Activated CD8-positive, alpha-beta T cell treated with anti-CD3 and anti-CD28 coated beads, Interleukin-2, amount 10 ng/mL, durations not matched to agents 7 days and 5 days (primary cell): ENCODE measurements around the gene RPL36. TPM values are rescaled to one million over a fixed set of nuclear protein-coding genes. Genes with fewer than 3 reads are reported as not detected.

Source experiments
- ATAC-seq: fragments of 150-1000 bp; cut with Tn5 transposase; one replicate; pipeline ENCODE4 v1.10.0; 2021; ENCODE audit warnings: moderate library complexity
- CTCF ChIA-PET: fragments of 350-600 bp; sonication (Branson Sonifier 250); formaldehyde crosslinking; loops from one replicate; lab custom pipeline; 2021; ENCODE audit warnings: antibody characterized with exemption; lab: Charles Lee
- POLR2A ChIA-PET: fragments of 350-600 bp; sonication (Branson Sonifier 250); formaldehyde crosslinking; loops from one replicate; lab custom pipeline; 2021; ENCODE audit warnings: antibody characterized with exemption; lab: Charles Lee
- DNase-seq: peaks from one replicate; pipeline ENCODE4 v3.0.0-alpha.2; 2020
- H3K27ac Mint-ChIP-seq: one replicate; pipeline ENCODE4 v1.8.0; 2021; ENCODE audit warnings: mild to moderate bottlenecking, mixed read lengths
- H3K27me3 Mint-ChIP-seq: one replicate; pipeline ENCODE4 v1.8.0; 2021; ENCODE audit warnings: low read depth, mixed read lengths
- H3K36me3 Mint-ChIP-seq: one replicate; pipeline ENCODE4 v1.8.0; 2021; ENCODE audit warnings: low read depth, mixed read lengths
- H3K4me1 Mint-ChIP-seq: one replicate; pipeline ENCODE4 v1.8.0; 2021; ENCODE audit warnings: low read depth, mixed read lengths
- H3K4me3 Mint-ChIP-seq: one replicate; pipeline ENCODE4 v1.8.0; 2021; ENCODE audit warnings: mild to moderate bottlenecking, mixed read lengths
- H3K9me3 Mint-ChIP-seq: one replicate; pipeline ENCODE4 v1.8.0; 2022; ENCODE audit warnings: mixed read lengths; ENCODE audit not compliant: insufficient read depth
- total RNA-seq, 2 experiments: library from RNA; stranded (reverse); gene quantifications; one replicate each; pipeline ENCODE4 v1.2.3, GENCODE V29; 2021

Gene RPL36
- total RNA-seq, 2 experiments from 2014 or later = 926 to 951 TPM

- Mint-ChIP-seq H3K4me3 (no peak overlapping the region), H3K27me3 (no peaks in the 10 kb centered on the region), H3K27ac (no peak overlapping the region), H3K9me3 (no peaks in the 10 kb centered on the region), H3K4me1 (peaks cover 17% of the 10 kb centered on the region), H3K36me3 (peaks cover 19% of the 10 kb centered on the region)
- ChIA-PET POLR2A (no interaction called here), CTCF (no interaction called here)
- no peak for DNase-seq
- ATAC-seq = no peak
These were observed 13.9 kb upstream of the RPL36 start for GRCh38 chr19:5676105-5676771.

GRCh38 chr19:5676772-5677105, 13.4 kb upstream of the RPL36 start:
- POLR2A ChIA-PET = no interaction called here
- Mint-ChIP-seq H3K27me3 (peaks cover 4% of the 10 kb centered on the region), H3K4me3 (no peak overlapping the region), H3K27ac (no peak overlapping the region), H3K9me3 (no peaks in the 10 kb centered on the region), H3K4me1 (peaks cover 22% of the 10 kb centered on the region), H3K36me3 (peaks cover 16% of the 10 kb centered on the region)
- no peak for ATAC-seq
- DNase-seq = no peak
- CTCF ChIA-PET = no interaction called here

GRCh38 chr19:5677136-5677535, 13.0 kb upstream of the RPL36 start:
- Mint-ChIP-seq H3K36me3 (peaks cover 14% of the 10 kb centered on the region), H3K9me3 (no peaks in the 10 kb centered on the region), H3K4me1 (peaks cover 24% of the 10 kb centered on the region), H3K27ac (no peak overlapping the region), H3K27me3 (peaks cover 7% of the 10 kb centered on the region), H3K4me3 (peak overlapping the region; percentile 31)
- no peak for DNase-seq
- ChIA-PET CTCF (no interaction called here), POLR2A (no interaction called here)
- ATAC-seq = no peak

GRCh38 chr19:5677580-5677979, 12.5 kb upstream of the RPL36 start:
- peak overlapping the region; percentile 31 for H3K4me3 Mint-ChIP-seq
- POLR2A ChIA-PET = no interaction called here
- no peaks in the 10 kb centered on the region for H3K9me3 Mint-ChIP-seq

GRCh38 chr19:5678071-5678718, 11.9 kb upstream of the RPL36 start:
- POLR2A ChIA-PET = interaction anchor here (2.4 kb wide), 1 partner anchor 55 kb away, joined by 12 read pairs; the partner anchor contains the start of genes SAFB and SAFB2
- CTCF ChIA-PET = no interaction called here

More at GRCh38 chr19:5677580-5677979, 12.5 kb upstream of the RPL36 start:
- Mint-ChIP-seq H3K27me3 (peaks cover 10% of the 10 kb centered on the region), H3K27ac (no peak overlapping the region), H3K4me1 (peaks cover 24% of the 10 kb centered on the region), H3K36me3 (peaks cover 14% of the 10 kb centered on the region)
- no peak for ATAC-seq
- CTCF ChIA-PET = no interaction called here
- no peak for DNase-seq

GRCh38 chr19:5679289-5680083, 10.6 kb upstream of the RPL36 start:
- ChIA-PET CTCF (no interaction called here), POLR2A (interaction anchor here (0.6 to 2.4 kb wide), 3 partner anchors 10 to 774 kb away, joined by 3 to 12 read pairs (median 3); partner anchors contain the start of genes RPL36, SAFB and SAFB2)
- Mint-ChIP-seq H3K4me1 (peaks cover 24% of the 10 kb centered on the region), H3K9me3 (no peaks in the 10 kb centered on the region), H3K27me3 (peaks cover 12% of the 10 kb centered on the region), H3K4me3 (peak overlapping the region; percentile 96), H3K27ac (peak overlapping the region; percentile 98), H3K36me3 (peaks cover 4% of the 10 kb centered on the region)
- DNase-seq (no peak), ATAC-seq (no peak)

More at GRCh38 chr19:5678071-5678718, 11.9 kb upstream of the RPL36 start:
- H3K4me3 Mint-ChIP-seq = no peak overlapping the region
- peaks cover 24% of the 10 kb centered on the region for H3K4me1 Mint-ChIP-seq
- no peak overlapping the region for H3K27ac Mint-ChIP-seq
- H3K36me3 Mint-ChIP-seq = peaks cover 8% of the 10 kb centered on the region
- DNase-seq (no peak), ATAC-seq (no peak)
- peaks cover 11% of the 10 kb centered on the region for H3K27me3 Mint-ChIP-seq
- no peaks in the 10 kb centered on the region for H3K9me3 Mint-ChIP-seq

GRCh38 chr19:5680084-5680436, 10.0 kb upstream of the RPL36 start:
- Mint-ChIP-seq H3K4me1 (peaks cover 24% of the 10 kb centered on the region), H3K27me3 (peaks cover 12% of the 10 kb centered on the region), H3K27ac (peak overlapping the region; percentile 98), H3K4me3 (peak overlapping the region; percentile 96), H3K36me3 (peaks cover 4% of the 10 kb centered on the region), H3K9me3 (no peaks in the 10 kb centered on the region)
- ChIA-PET CTCF (no interaction called here), POLR2A (interaction anchor here (0.6 to 2.4 kb wide), 3 partner anchors 10 to 774 kb away, joined by 3 to 12 read pairs (median 3); partner anchors contain the start of genes RPL36, SAFB and SAFB2)
- ATAC-seq (peak; percentile 1), DNase-seq (no peak)

- Mint-ChIP-seq H3K27me3 (peaks cover 12% of the 10 kb centered on the region), H3K27ac (peak within 1 kb of the TSS; percentile 98), H3K36me3 (peaks cover 4% of the 10 kb centered on the region), H3K4me3 (peak within 1 kb of the TSS; percentile 96), H3K4me1 (peaks cover 26% of the 10 kb centered on the region), H3K9me3 (no peaks in the 10 kb centered on the region)
- CTCF ChIA-PET = interaction anchor here (1.6 kb wide), 1 partner anchor 9 kb away, joined by 4 read pairs; the partner anchor contains the start of gene RPL36
- ATAC-seq (peak; percentile 96), DNase-seq (peak; percentile 99)
- POLR2A ChIA-PET = interaction anchor here (2.4 kb wide), 1 partner anchor 58 kb away, joined by 12 read pairs; the partner anchor contains the start of genes SAFB and SAFB2
These were observed 9.4 kb upstream of the RPL36 start, which contains the start of the genes HSD11B1L and MICOS13 for GRCh38 chr19:5680437-5681368. HSD11B1L (plus strand) TSS chr19:5681027; CDS start chr19:5684833, 3,806 bp downstream. MICOS13 (minus strand) TSS chr19:5680516; CDS start chr19:5680486, 30 bp downstream.

- Mint-ChIP-seq H3K9me3 (no peaks in the 10 kb centered on the region), H3K27ac (peak overlapping the region; percentile 27), H3K27me3 (peaks cover 12% of the 10 kb centered on the region), H3K36me3 (peaks cover 4% of the 10 kb centered on the region), H3K4me3 (peak overlapping the region; percentile 38), H3K4me1 (peaks cover 34% of the 10 kb centered on the region)
- ATAC-seq (no peak), DNase-seq (peak; percentile 21)
- ChIA-PET POLR2A (interaction anchor here (1.0 kb wide), 1 partner anchor 39 kb away, joined by 3 read pairs; the partner anchor contains the start of genes CATSPERD and LONP1), CTCF (interaction anchor here (1.6 kb wide), 1 partner anchor 8 kb away, joined by 4 read pairs; the partner anchor contains the start of gene RPL36)
These were observed 8.5 kb upstream of the RPL36 start for GRCh38 chr19:5681391-5682106.

- CTCF ChIA-PET = interaction anchor here (1.6 kb wide), 1 partner anchor 8 kb away, joined by 4 read pairs; the partner anchor contains the start of gene RPL36
These were observed 8.0 kb upstream of the RPL36 start for GRCh38 chr19:5682107-5682482.

More at GRCh38 chr19:5682107-5682482, 8.0 kb upstream of the RPL36 start:
- peaks cover 35% of the 10 kb centered on the region for H3K4me1 Mint-ChIP-seq
- ATAC-seq = no peak
- peaks cover 4% of the 10 kb centered on the region for H3K36me3 Mint-ChIP-seq
- no peaks in the 10 kb centered on the region for H3K9me3 Mint-ChIP-seq
- H3K27me3 Mint-ChIP-seq = peaks cover 12% of the 10 kb centered on the region
- no peak overlapping the region for H3K4me3 Mint-ChIP-seq
- POLR2A ChIA-PET = interaction anchor here (0.6 to 1.0 kb wide), 2 partner anchors 38 to 59 kb away, joined by 3 read pairs; partner anchors contain the start of genes CATSPERD, LONP1 and SAFB
- H3K27ac Mint-ChIP-seq = no peak overlapping the region
- no peak for DNase-seq
